Liver (tissue), 9 donors: Measurements from ENCODE around the gene NT5C1A. TPM values are rescaled to one million over a fixed set of nuclear protein-coding genes. Genes with fewer than 3 reads are reported as not detected.

Experiments used
- DNase-seq: peaks from one replicate; pipeline ENCODE4 v3.0.0-alpha.2; 2017; ENCODE audit warnings: low spot score
- H3K27ac ChIP-seq, 2 donors: one replicate each; pipeline ENCODE4 v1.7.0; 2013; ENCODE audit warnings: inconsistent platforms in 2 of 2, low read length in 2 of 2, control low read depth in 1 of 2, low read depth in 1 of 2, mild to moderate bottlenecking in 1 of 2
- H3K27me3 ChIP-seq, 4 donors: one replicate each; pipeline versions ENCODE4 v1.6.1 to v1.7.0; 2013; ENCODE audit warnings: low read length in 3 of 4, inconsistent platforms in 1 of 4, mild to moderate bottlenecking in 1 of 4, moderate library complexity in 1 of 4; ENCODE audit not compliant: control insufficient read depth in 4 of 4, insufficient read depth in 4 of 4
- H3K36me3 ChIP-seq, 4 donors: one replicate each; pipeline versions ENCODE4 v1.6.1 to v1.7.0; 2013; ENCODE audit warnings: low read length in 3 of 4, mild to moderate bottlenecking in 3 of 4, low read depth in 1 of 4, moderate library complexity in 1 of 4; ENCODE audit not compliant: control insufficient read depth in 4 of 4, insufficient read depth in 3 of 4
- H3K4me1 ChIP-seq, 4 donors: one replicate each; pipeline versions ENCODE4 v1.6.1 to v1.7.0; 2013; ENCODE audit warnings: low read length in 3 of 4, mild to moderate bottlenecking in 3 of 4, moderate library complexity in 1 of 4; ENCODE audit not compliant: control insufficient read depth in 4 of 4, insufficient read depth in 4 of 4
- H3K4me3 ChIP-seq, 3 donors: one replicate each; pipeline versions ENCODE4 v1.6.1 to v1.7.0; 2013; ENCODE audit warnings: low read length in 3 of 3, control low read depth in 1 of 3, low read depth in 1 of 3, mild to moderate bottlenecking in 1 of 3
- H3K9ac ChIP-seq, 2 donors: one replicate each; pipeline ENCODE4 v1.7.0; 2013; ENCODE audit warnings: low read length in 2 of 2, mild to moderate bottlenecking in 2 of 2, moderate library complexity in 2 of 2, control low read depth in 1 of 2, low read depth in 1 of 2
- H3K9me3 ChIP-seq, 4 donors: one replicate each; pipeline versions ENCODE4 v1.6.1 to v1.7.0; 2013; ENCODE audit warnings: low read length in 3 of 4; ENCODE audit not compliant: control insufficient read depth in 4 of 4
- ATF3 ChIP-seq: IDR thresholded peaks from 2 replicates; pipeline ENCODE4 v1.6.1; 2016; ENCODE audit warnings: antibody characterized with exemption
- CTCF ChIP-seq: fragments of 150-350 bp; IDR thresholded peaks from 2 replicates; pipeline ENCODE4 v1.5.1; 2017; ENCODE audit warnings: improper control_type of control experiment, low read depth, low read length; ENCODE audit not compliant: missing input control
- EGR1 ChIP-seq, 2 donors: IDR thresholded peaks; 2 replicates each; pipeline ENCODE4 v1.6.1; 2016 to 2018; ENCODE audit warnings: antibody characterized with exemption in 2 of 2, low read depth in 2 of 2
- FOXA1 ChIP-seq: IDR thresholded peaks from 2 replicates; pipeline ENCODE4 v1.6.1; 2016; ENCODE audit warnings: antibody characterized with exemption
- FOXA2 ChIP-seq: IDR thresholded peaks from 2 replicates; pipeline ENCODE4 v1.6.1; 2016; ENCODE audit warnings: antibody characterized with exemption
- GABPA ChIP-seq, 2 donors: IDR thresholded peaks in 1 of 2; conservative IDR thresholded peaks in 1 of 2; 2 replicates each; pipeline ENCODE4 v1.6.1; 2016; ENCODE audit warnings: antibody characterized with exemption in 2 of 2, mild to moderate bottlenecking in 1 of 2, moderate library complexity in 1 of 2
- HNF4A ChIP-seq, 2 donors: conservative IDR thresholded peaks; 2 replicates each; pipeline ENCODE4 v1.6.1; 2016; ENCODE audit warnings: antibody characterized with exemption in 2 of 2, mild to moderate bottlenecking in 2 of 2
- HNF4G ChIP-seq: IDR thresholded peaks from 2 replicates; pipeline ENCODE4 v1.6.1; 2016; ENCODE audit warnings: antibody characterized with exemption
- JUND ChIP-seq, 2 donors: IDR thresholded peaks; 2 replicates each; pipeline ENCODE4 v1.6.1; 2016; ENCODE audit warnings: antibody characterized with exemption in 2 of 2
- MAX ChIP-seq: IDR thresholded peaks from 2 replicates; pipeline ENCODE4 v1.6.1; 2016; ENCODE audit warnings: antibody characterized with exemption
- NR2F2 ChIP-seq: IDR thresholded peaks from 2 replicates; pipeline ENCODE4 v1.6.1; 2016; ENCODE audit warnings: antibody characterized with exemption
- RAD21 ChIP-seq, 2 donors: IDR thresholded peaks; 2 replicates each; pipeline ENCODE4 v1.6.1; 2016; ENCODE audit warnings: antibody characterized with exemption in 2 of 2, mild to moderate bottlenecking in 2 of 2
- REST ChIP-seq: IDR thresholded peaks from 2 replicates; pipeline ENCODE4 v1.6.1; 2016; ENCODE audit warnings: antibody characterized with exemption, mild to moderate bottlenecking
- RXRA ChIP-seq, 2 donors: IDR thresholded peaks; 2 replicates each; pipeline ENCODE4 v1.6.1; 2017 to 2018; ENCODE audit warnings: antibody characterized with exemption in 2 of 2, mild to moderate bottlenecking in 1 of 2
- SP1 ChIP-seq: IDR thresholded peaks from 2 replicates; pipeline ENCODE4 v1.6.1; 2018; ENCODE audit warnings: antibody characterized with exemption, mild to moderate bottlenecking
- TAF1 ChIP-seq: conservative IDR thresholded peaks from 2 replicates; pipeline ENCODE4 v1.6.1; 2016; ENCODE audit warnings: antibody characterized with exemption, mild to moderate bottlenecking
- YY1 ChIP-seq: IDR thresholded peaks from 2 replicates; pipeline ENCODE4 v1.6.1; 2016; ENCODE audit warnings: antibody characterized with exemption, mild to moderate bottlenecking
- ZBTB33 ChIP-seq: IDR thresholded peaks from 2 replicates; pipeline ENCODE4 v1.6.1; 2016; ENCODE audit warnings: antibody characterized with exemption
- WGBS: extraction: QIAGEN DNeasy Blood & Tissue Kit; methylation state at CpG from one replicate; pipeline ENCODE4 v1.1.7; 2013; 5-methylcytosine and 5-hydroxymethylcytosine counted together
- polyA plus RNA-seq, 2 donors: library from polyadenylated mRNA; stranded (reverse) in 1 of 2; unstranded in 1 of 2; fragments of 200-250 nt in 1 of 2; fragments of >200 nt in 1 of 2; fragmentation: Nextera tagmentation in 1 of 2; extraction: Ambion mirVana in 1 of 2; gene quantifications; one replicate each; pipeline versions ENCODE4 v1.2.1 to v1.2.3, GENCODE V29; 2013 to 2015
- total RNA-seq, 2 donors: library from RNA; depleted of rRNA; stranded (reverse); fragments of >200 nt; gene quantifications; one replicate each; pipeline ENCODE4 v1.2.3, GENCODE V29; 2014
- donor health status: healthy.
- donor health status: healthy.
- donor health status: healthy.
- donor health status: healthy.
- donor health status: healthy.

NT5C1A gene
- total and polyA plus RNA-seq, 4 donors, result 0.05 to 0.08 TPM; not detected in 2

GRCh38 chr1:39652554-39652953 lies 19.4 kb downstream of the NT5C1A start:
- Histone ChIP-seq H3K27me3 (no peaks in the 10 kb centered on the region), H3K9ac (no peak overlapping the region), H3K4me3 (no peak overlapping the region), H3K36me3 (no peaks in the 10 kb centered on the region), H3K9me3 (no peaks in the 10 kb centered on the region), H3K27ac (no peak overlapping the region), H3K4me1 (peaks cover 0 to 6% (median 0%) of the 10 kb centered on the region in 4 donors)
- 93% methylated on average over 2 of the region's 2 CpGs for WGBS
- TF ChIP-seq YY1, result no peak
- no peak for TF ChIP-seq NR2F2
- no peak for TF ChIP-seq RAD21 (IDR thresholded peaks at IDR 0.05)
- TF ChIP-seq RXRA (IDR thresholded peaks at IDR 0.05), result no peak
- no peak for TF ChIP-seq ATF3
- TF ChIP-seq HNF4A (conservative IDR thresholded peaks at IDR 0.05), result no peak
- no peak for TF ChIP-seq HNF4G
- TF ChIP-seq GABPA (IDR thresholded peaks at IDR 0.05 in 1 of 2, conservative IDR thresholded peaks at IDR 0.05 in 1 of 2), result no peak
- TF ChIP-seq FOXA1, result no peak
- TF ChIP-seq ZBTB33, result no peak
- TF ChIP-seq JUND (IDR thresholded peaks at IDR 0.05), result no peak
- no peak for TF ChIP-seq EGR1 (IDR thresholded peaks at IDR 0.05; ENCODE audit: low read depth in 2 of 2)
- no peak for TF ChIP-seq CTCF
- no peak for TF ChIP-seq FOXA2
- no peak for TF ChIP-seq REST
- TF ChIP-seq TAF1, result no peak
- TF ChIP-seq MAX, result no peak
- no peak for TF ChIP-seq SP1
- DNase-seq, result no peak
